ENCODE data around the gene DIP2A.

The DIP2A gene

DNA sequence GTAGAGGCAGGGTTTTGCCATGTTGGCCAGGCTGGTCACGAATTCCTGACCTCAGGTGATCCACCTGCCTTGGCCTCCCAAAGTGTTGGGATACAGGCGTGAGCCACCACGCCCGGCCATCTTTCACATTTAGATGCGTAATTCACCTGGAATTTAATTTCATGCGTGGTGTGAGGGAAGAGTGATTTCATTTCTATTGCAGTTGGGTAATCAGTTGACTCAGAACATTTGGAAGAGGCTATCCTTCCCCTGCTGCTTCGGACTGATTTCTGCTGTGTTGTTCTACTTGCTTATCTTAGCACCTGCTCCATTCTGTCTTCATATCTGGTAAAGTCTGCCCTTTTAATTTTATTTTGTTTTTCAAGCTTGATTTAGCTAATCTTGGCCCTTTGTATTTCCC is 19.1 kb downstream of the DIP2A start:
- no peak overlapping the region for H3K4me3 ChIP-seq (ENCODE audit: low read length)
- H3K4me1 ChIP-seq (ENCODE audit: low read length): no peaks in the 10 kb centered on the region
- TF ChIP-seq, protein P1, sequence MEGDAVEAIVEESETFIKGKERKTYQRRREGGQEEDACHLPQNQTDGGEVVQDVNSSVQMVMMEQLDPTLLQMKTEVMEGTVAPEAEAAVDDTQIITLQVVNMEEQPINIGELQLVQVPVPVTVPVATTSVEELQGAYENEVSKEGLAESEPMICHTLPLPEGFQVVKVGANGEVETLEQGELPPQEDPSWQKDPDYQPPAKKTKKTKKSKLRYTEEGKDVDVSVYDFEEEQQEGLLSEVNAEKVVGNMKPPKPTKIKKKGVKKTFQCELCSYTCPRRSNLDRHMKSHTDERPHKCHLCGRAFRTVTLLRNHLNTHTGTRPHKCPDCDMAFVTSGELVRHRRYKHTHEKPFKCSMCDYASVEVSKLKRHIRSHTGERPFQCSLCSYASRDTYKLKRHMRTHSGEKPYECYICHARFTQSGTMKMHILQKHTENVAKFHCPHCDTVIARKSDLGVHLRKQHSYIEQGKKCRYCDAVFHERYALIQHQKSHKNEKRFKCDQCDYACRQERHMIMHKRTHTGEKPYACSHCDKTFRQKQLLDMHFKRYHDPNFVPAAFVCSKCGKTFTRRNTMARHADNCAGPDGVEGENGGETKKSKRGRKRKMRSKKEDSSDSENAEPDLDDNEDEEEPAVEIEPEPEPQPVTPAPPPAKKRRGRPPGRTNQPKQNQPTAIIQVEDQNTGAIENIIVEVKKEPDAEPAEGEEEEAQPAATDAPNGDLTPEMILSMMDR (IDR thresholded peaks at IDR 0.05; ENCODE audit: low read length): no peak
- TF ChIP-seq EZH2phosphoT487 (IDR thresholded peaks at IDR 0.05; ENCODE audit: low read length): no peak
- no peaks in the 10 kb centered on the region for H3K27me3 ChIP-seq (replicated peaks; ENCODE audit: insufficient read depth, low read length)
- H3K4me2 ChIP-seq (ENCODE audit: low read depth, low read length): no peak overlapping the region
- H3K79me2 ChIP-seq (ENCODE audit: low read length): peaks cover 60% of the 10 kb centered on the region
- DNase-seq: no peak
- no peaks in the 10 kb centered on the region for H3K9me2 ChIP-seq (replicated peaks; ENCODE audit: insufficient read depth, low read length)
- H3F3A ChIP-seq (ENCODE audit: insufficient read depth, low read length): no peaks in the 10 kb centered on the region
- no peak overlapping the region for H3K9ac ChIP-seq (ENCODE audit: low read length)
- no peaks in the 10 kb centered on the region for H3K36me3 ChIP-seq (replicated peaks; ENCODE audit: insufficient read depth, low read length)
- no peak overlapping the region for H3K27ac ChIP-seq (ENCODE audit: low read length)
- no peaks in the 10 kb centered on the region for H3K9me3 ChIP-seq (replicated peaks; ENCODE audit: insufficient read depth, low read length)
- no peaks in the 10 kb centered on the region for H4K20me1 ChIP-seq (ENCODE audit: insufficient read depth, low read length)
- H2AFZ ChIP-seq (ENCODE audit: low read length): no peak overlapping the region

DNA sequence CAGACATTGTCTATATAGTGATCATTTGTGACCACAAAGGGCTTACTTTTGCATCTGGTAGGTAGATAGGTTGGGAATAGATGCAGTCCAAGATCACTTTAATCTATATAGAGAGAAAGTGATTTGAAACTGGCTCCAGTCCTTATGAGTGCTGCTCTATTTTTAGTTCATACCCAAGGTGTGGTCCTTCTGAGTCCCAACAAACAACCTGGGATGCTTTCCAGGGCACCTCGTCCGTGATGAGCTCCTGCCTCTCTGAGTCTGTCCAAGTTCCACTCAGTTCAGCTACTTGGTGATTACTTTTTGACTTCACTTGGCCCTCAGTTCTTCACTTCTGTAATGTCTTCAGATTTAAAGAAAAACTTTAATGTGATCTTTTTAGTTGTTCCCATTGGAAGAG is 20.2 kb downstream of the DIP2A start:
- Histone ChIP-seq H3K79me2 (ENCODE audit: low read length) (peaks cover 63% of the 10 kb centered on the region), H3K4me1 (ENCODE audit: low read length) (no peaks in the 10 kb centered on the region), H3K4me2 (ENCODE audit: low read depth, low read length) (no peak overlapping the region), H3K27me3 (replicated peaks; ENCODE audit: insufficient read depth, low read length) (no peaks in the 10 kb centered on the region), H3F3A (ENCODE audit: insufficient read depth, low read length) (no peaks in the 10 kb centered on the region), H3K9me3 (replicated peaks; ENCODE audit: insufficient read depth, low read length) (no peaks in the 10 kb centered on the region), H2AFZ (ENCODE audit: low read length) (no peak overlapping the region), H3K27ac (ENCODE audit: low read length) (no peak overlapping the region), H3K9ac (ENCODE audit: low read length) (no peak overlapping the region), H3K9me2 (replicated peaks; ENCODE audit: insufficient read depth, low read length) (no peaks in the 10 kb centered on the region), H3K36me3 (replicated peaks; ENCODE audit: insufficient read depth, low read length) (no peaks in the 10 kb centered on the region), H3K4me3 (ENCODE audit: low read length) (no peak overlapping the region), H4K20me1 (ENCODE audit: insufficient read depth, low read length) (no peaks in the 10 kb centered on the region)
- TF ChIP-seq, protein P1 (IDR thresholded peaks at IDR 0.05; ENCODE audit: low read length): no peak
- no peak for TF ChIP-seq EZH2 (optimal IDR thresholded peaks at IDR 0.05; ENCODE audit: low read depth, low read length)
- TF ChIP-seq EZH2phosphoT487 (IDR thresholded peaks at IDR 0.05; ENCODE audit: low read length): no peak
- DNase-seq: no peak

DNA sequence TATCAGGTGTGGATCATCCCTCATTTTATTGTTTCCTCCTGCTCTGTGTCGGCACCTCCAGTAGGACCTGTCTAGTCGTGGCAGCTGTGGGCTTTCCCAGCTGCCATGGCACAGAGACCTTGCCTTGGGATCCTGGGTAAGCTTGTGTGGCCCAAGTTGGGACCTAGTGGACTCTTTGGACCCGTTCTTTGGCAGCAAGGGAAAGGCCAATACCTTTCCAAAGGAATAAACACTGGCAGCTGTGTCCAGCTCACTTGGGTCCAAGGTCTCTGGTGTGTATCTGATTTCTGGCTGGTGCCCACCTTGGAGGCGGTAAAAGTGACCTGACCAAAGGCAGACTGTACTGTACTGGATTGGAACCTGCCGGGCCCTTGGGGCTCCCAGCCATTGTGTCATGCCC is 21.8 kb downstream of the DIP2A start:
- H4K20me1 ChIP-seq (ENCODE audit: insufficient read depth, low read length): no peaks in the 10 kb centered on the region
- no peaks in the 10 kb centered on the region for H3K9me3 ChIP-seq (replicated peaks; ENCODE audit: insufficient read depth, low read length)
- H3K79me2 ChIP-seq (ENCODE audit: low read length): peaks cover 58% of the 10 kb centered on the region
- TF ChIP-seq EZH2 (optimal IDR thresholded peaks at IDR 0.05; ENCODE audit: low read depth, low read length): no peak
- no peak for TF ChIP-seq EZH2phosphoT487 (IDR thresholded peaks at IDR 0.05; ENCODE audit: low read length)
- TF ChIP-seq, protein P1 (IDR thresholded peaks at IDR 0.05; ENCODE audit: low read length): no peak
- no peak overlapping the region for H3K4me3 ChIP-seq (ENCODE audit: low read length)
- H3K9ac ChIP-seq (ENCODE audit: low read length): no peak overlapping the region
- H3K27ac ChIP-seq (ENCODE audit: low read length): no peak overlapping the region
- no peak overlapping the region for H3K4me2 ChIP-seq (ENCODE audit: low read depth, low read length)
- H2AFZ ChIP-seq (ENCODE audit: low read length): no peak overlapping the region
- H3F3A ChIP-seq (ENCODE audit: insufficient read depth, low read length): no peaks in the 10 kb centered on the region
- H3K4me1 ChIP-seq (ENCODE audit: low read length): no peaks in the 10 kb centered on the region
- no peaks in the 10 kb centered on the region for H3K9me2 ChIP-seq (replicated peaks; ENCODE audit: insufficient read depth, low read length)
- no peaks in the 10 kb centered on the region for H3K36me3 ChIP-seq (replicated peaks; ENCODE audit: insufficient read depth, low read length)
- no peak for DNase-seq
- no peaks in the 10 kb centered on the region for H3K27me3 ChIP-seq (replicated peaks; ENCODE audit: insufficient read depth, low read length)

Measured in MM.1S (cell line).